ENCODE data around the gene FXYD7. TPM values are rescaled to one million over a fixed set of nuclear protein-coding genes. Genes with fewer than 3 reads are reported as not detected.

The FXYD7 gene
- total and polyA plus RNA-seq, 2 of the 4 experiments (the other 2 are of a cell fraction), result 0.31 TPM; not detected in 1

DNA sequence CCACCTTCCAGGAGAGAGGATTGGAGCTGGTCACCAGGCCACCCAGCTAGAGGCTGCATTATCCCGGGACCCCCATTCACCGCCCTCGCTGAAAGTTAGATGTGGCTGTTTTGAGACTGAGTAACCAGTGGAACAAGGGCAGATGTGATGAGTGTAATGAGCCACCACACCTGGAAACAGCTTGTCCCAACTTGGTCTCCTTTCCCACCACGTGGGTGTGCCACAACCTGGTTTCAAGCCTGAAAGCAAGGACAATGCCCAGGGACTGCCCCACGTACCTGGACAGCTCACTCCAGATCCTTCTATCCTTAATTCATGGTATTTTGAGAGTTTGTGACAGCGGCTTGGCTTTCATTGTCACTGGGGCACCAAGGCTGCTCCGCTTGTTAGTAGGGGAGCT is 15.2 kb upstream of the FXYD7 start:
- Histone ChIP-seq H3K9ac (ENCODE audit: low read depth, low read length) (no peak overlapping the region), H3K4ac (ENCODE audit: low read depth, low read length) (no peak overlapping the region), H2AK9ac (replicated peaks; ENCODE audit: low read depth, low read length, poor library complexity) (no peak overlapping the region), H3K27me3 (ENCODE audit: control insufficient read depth, insufficient read depth, low read length) (peaks cover 11% of the 10 kb centered on the region; the same call in 1 of the 2 replicates), H3K27ac (ENCODE audit: insufficient read depth, low read length) (no peak overlapping the region), H3K79me1 (ENCODE audit: low read depth in 1 of 2, low read length in 2 of 2) (0 out of 4 replicates have a peak, but pooled peaks cover 0 to 7% of the 10 kb centered on the region in 2 experiments), H3K4me2 (ENCODE audit: low read depth, low read length) (no peak overlapping the region), H2BK120ac (ENCODE audit: low read depth, low read length) (no peak overlapping the region), H4K8ac (ENCODE audit: low read depth in 2 of 2, low read length in 2 of 2) (no peak overlapping the region), H3K56ac (ENCODE audit: extremely low read depth, insufficient read depth, low read length) (no peak overlapping the region), H3K18ac (ENCODE audit: low read depth, low read length) (no peak overlapping the region), H2BK5ac (ENCODE audit: low read depth, low read length, poor library complexity, severe bottlenecking) (no peak overlapping the region), H3K9me1 (ENCODE audit: insufficient read depth, low read length) (peaks cover 7% of the 10 kb centered on the region; the same call in 1 of the 2 replicates), H4K20me1 (ENCODE audit: insufficient read depth, low read length) (no peaks in the 10 kb centered on the region), H3K9me3 (ENCODE audit: control insufficient read depth, insufficient read depth, low read length) (no peaks in the 10 kb centered on the region), H2AFZ (replicated peaks; ENCODE audit: low read length, poor library complexity) (no peak overlapping the region), H2BK15ac (ENCODE audit: low read depth, low read length) (no peak overlapping the region), H3K4me1 (ENCODE audit: control insufficient read depth, insufficient read depth, low read length) (peaks cover 2% of the 10 kb centered on the region; the same call in 1 of the 2 replicates), H2AK5ac (ENCODE audit: low read depth, low read length) (no peak overlapping the region), H4K91ac (ENCODE audit: insufficient read depth, low read depth, low read length) (no peak overlapping the region), H3K14ac (replicated peaks; ENCODE audit: low read depth, low read length) (no peak overlapping the region), H3K23ac (ENCODE audit: low read depth, low read length) (no peak overlapping the region), H3K4me3 (ENCODE audit: insufficient read depth, low read depth, low read length) (no peak overlapping the region), H2BK20ac (ENCODE audit: low read depth, low read length) (no peak overlapping the region), H3K36me3 (ENCODE audit: control insufficient read depth, insufficient read depth, low read length) (no peaks in the 10 kb centered on the region), H4K5ac (ENCODE audit: low read depth, low read length) (no peak overlapping the region)
- TF ChIP-seq MXI1 (IDR thresholded peaks at IDR 0.05; ENCODE audit: borderline replicate concordance, low read depth, low read length), result no peak
- POLR2A ChIA-PET (ENCODE audit: unreplicated experiment), result no interaction called here
- dilution Hi-C loops (cut with HindIII; ENCODE audit: low sequenced_read_pairs, unreplicated experiment), result no loop called here
- ATAC-seq (ENCODE audit: low read depth) (no peak), DNase-seq (no peak)
- no TSS peak for BruUV-seq (replicated peaks)
- CTCF ChIA-PET, result interaction anchor here (1.8 kb wide), 1 partner anchor 61 kb away, joined by 6 read pairs; no protein-coding TSS in a partner anchor
- intact Hi-C loops (cut with micrococcal nuclease), result no loop called here
- 20% methylated on average over 1 of the region's 7 CpGs; no CpG with 5 or more reads in 1 of the 2 experiments for WGBS, 2 experiments (ENCODE audit: extremely low coverage in 2 of 2, insufficient read length in 1 of 2)
- in situ Hi-C loops (cut with MboI; ENCODE audit: low sequenced_read_pairs), result no loop called here
